Stimulated activated CD8-positive, alpha-beta memory T cell treated with anti-CD3 and anti-CD28 coated beads, Interleukin-2, amount 100 ng/mL, for 1 hour (primary cell): ENCODE measurements around the gene ERMARD.

Experiments used
- DNase-seq, 2 donors: peaks; one replicate each; pipeline ENCODE4 v3.0.0-alpha.2; 2020; ENCODE audit warnings: low read depth in 2 of 2

The ERMARD gene

DNA sequence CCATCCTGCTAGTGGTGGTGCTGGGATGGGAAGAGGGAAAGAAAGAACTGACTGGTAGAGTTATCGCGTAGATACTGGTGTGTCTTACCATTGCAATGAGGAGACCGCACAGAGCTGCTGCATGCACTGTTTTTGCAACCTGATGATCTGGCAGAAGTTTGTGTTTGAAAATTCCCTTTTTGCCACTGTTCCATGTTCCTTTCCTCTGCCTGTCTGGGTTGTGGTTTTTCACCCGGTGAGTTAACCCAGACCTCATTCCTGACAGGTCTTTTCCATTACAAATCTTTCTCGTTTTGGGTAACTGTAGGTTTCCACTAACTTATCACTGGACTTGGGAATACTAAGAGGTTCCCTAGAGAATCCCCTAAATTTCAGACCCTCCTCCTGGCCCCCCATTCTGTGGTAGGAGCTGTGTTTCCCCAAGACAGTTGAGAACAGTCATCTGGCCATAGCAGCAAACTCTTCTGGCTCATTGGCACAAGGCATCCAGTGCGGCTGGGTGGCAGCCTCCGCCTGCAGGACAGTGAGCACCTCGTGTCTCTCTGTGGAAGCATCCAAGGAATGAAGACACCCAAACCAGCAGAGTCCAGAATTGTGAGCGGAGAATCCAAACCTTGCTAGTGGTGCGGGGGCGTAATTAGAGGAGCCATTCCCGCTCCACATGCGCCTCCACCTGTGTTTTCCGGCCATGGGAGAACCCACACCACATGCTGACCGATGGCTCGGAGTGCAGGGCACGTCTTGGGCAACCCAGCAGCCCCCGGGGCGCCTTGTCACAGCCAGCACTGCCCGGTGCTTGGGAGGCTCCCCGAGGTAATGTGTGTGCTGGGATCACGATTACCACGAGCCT lies 32.8 kb downstream of the ERMARD start:
- DNase-seq, result no peak

GRCh38 chr6:169784821-169785340 lies 33.5 kb downstream of the ERMARD start:
- DNase-seq, result no peak

- no peak for DNase-seq
These were observed 34.1 kb downstream of the ERMARD start for GRCh38 chr6:169785566-169785965.

DNA sequence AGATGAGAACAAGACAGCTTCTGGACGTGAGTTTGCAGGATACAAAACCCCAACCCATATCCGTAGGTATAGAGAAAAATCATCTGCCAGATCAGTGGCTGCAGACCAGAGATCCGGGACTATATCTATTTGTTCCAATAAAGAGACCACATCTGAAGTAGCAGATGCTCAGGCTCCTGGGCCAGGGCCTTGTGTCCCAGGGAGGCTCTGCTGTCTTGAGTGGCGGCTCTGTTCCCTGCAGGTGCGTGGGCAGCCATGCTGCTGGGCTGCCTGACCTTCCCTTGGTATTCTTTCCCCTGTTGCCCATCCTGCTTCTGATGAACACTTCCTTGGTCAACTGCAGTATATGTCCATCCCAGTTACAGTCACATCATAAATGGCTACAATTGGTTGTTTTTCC lies 34.9 kb downstream of the ERMARD start:
- DNase-seq, result no peak

DNA sequence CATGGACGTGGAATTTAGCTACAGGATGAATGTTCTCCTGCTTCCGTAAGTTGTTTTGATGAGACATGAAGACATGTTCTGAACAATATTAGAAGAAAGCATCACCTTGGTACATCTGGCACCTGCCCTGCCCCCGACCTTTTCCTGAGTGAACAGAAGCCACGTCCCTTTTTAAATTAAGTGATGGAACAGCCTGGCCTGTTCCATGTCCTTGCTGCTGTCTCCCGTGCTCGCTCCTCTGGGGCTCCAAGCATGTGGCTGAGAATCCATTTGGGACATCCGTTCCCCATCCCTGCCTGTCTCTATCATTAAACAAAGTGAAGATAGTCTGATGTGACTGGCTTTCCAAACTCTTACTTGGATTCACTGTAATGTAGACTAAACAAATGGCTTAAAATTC lies 36.4 kb downstream of the ERMARD start:
- no peak for DNase-seq

- DNase-seq, result no peak
These were observed 37.4 kb downstream of the ERMARD start for GRCh38 chr6:169788809-169789145.

- no peak for DNase-seq
These were observed 37.9 kb downstream of the ERMARD start for GRCh38 chr6:169789146-169789943.

DNA sequence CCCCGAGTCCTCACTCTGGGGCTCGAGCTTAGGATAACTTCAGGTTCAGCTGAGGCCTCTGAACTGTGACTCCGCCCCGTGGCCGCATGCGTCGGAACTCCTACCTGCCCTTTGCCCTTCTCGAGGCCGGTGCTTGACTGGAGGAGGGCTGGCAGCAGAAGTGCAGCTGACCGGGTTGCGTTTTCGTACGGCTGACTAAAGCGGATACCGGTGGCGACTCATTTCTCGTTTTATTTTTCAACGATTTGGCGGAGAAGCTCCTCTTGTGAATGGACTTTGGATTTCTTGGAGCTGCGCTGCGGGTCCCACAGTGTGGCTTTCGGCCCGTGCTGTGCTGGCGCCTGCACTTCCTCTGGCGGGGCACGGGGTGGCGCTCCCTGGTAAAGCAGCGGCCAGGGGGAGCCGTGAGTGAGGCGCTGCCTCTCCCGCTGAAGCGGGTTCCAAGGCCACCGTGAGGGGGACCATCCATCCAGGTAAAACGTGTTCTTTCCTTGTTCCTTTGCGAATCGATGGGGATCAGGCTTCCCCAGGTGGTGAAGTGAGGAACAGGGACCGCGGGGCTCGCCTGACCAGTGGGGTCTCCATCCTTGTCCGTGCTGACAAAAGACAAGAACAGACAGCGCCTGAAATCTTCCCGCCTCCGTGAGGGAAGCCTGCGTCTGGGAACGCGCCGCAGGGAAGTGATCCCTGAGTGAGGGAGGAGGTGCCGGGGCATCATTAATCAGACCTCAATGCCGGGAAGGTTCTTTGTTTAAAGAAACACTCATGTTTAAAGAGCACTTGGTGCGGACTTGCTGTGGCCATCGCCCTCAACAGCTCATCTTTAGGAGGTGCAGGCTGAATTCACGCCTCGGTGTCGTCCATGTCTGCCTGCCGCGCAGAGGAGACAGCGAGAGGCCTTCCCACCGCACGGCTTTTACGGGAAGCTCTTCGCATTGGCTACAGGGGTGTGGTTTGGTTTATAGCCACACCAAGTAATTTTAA lies 38.8 kb downstream of the ERMARD start:
- peak; percentile 44 to 51 for DNase-seq

- DNase-seq, result no peak
These were observed 40.3 kb downstream of the ERMARD start for GRCh38 chr6:169791721-169792131.

GRCh38 chr6:169792306-169793015 lies 41.0 kb downstream of the ERMARD start:
- no peak for DNase-seq

- no peak for DNase-seq
These were observed 42.0 kb downstream of the ERMARD start for GRCh38 chr6:169793408-169793807.

DNA sequence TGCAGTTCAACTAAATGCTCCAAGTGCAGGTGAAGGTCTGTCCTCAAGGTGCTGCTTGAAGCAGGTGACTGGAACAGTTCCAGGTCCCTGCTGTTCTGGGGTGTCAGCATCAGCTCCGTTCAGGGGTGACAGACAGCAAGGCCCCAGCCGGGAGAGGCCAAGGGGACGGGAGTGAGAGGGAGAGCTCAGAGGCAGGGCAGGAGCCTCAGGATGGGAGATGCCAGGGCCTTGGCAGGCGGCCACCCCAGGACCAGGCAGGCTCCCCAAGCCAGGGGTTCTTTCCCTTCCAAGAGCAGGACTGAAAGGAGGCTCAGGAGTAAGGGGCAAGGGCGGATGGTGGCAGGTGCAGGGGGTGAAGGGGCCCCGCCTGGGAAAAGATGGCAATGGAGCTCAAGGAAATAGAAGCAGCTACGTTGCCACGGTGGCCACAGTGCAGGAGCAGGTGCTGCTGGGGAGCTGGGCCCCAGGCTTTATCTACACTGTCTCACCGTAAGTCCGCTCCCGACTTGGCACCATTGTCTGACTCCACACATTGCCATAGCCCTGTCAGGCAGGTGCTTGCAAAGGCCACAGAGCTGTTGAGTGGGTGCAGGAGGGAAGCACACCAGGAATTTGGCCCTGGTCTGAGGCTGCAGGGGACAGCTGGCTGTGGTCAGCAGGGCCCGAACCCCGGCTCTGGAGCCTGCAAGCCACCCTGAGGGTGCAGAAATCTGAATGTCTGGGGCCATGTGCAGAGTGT lies 43.1 kb downstream of the ERMARD start:
- no peak for DNase-seq

- no peak for DNase-seq
These were observed 43.8 kb downstream of the ERMARD start for GRCh38 chr6:169795196-169795595.

DNA sequence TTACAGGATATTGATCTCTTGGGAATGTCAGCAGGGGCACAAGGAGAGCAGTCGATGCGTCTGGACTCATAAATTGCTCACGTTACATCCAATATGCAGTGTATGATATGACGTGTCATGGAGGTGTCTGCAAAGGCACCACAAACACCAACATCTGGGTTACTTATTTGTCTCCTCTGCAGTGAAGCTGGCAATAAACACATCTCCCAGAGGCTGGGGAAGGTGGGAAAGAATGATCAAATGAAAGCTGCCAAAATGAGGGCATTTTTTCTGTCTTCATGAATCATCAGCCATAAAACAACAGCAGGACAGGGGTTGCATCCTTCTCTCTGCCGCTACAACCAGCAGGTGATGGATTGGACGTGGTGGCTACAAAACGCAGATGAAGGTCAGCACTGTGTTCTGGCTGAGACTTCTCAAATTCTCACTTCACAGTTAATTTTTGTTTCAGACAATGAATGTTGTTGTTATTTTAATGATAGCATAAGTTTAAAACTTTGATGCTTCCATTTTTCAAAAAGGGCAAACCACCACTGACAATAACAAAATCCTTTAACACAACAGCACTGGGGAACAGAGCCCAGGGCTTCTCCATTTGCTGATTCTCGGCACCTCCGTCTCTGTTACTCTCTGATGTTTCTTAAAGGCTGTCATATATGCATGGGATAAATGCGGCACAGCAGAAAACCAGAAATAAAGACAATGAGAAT lies 47.5 kb downstream of the ERMARD start:
- no peak for DNase-seq

DNA sequence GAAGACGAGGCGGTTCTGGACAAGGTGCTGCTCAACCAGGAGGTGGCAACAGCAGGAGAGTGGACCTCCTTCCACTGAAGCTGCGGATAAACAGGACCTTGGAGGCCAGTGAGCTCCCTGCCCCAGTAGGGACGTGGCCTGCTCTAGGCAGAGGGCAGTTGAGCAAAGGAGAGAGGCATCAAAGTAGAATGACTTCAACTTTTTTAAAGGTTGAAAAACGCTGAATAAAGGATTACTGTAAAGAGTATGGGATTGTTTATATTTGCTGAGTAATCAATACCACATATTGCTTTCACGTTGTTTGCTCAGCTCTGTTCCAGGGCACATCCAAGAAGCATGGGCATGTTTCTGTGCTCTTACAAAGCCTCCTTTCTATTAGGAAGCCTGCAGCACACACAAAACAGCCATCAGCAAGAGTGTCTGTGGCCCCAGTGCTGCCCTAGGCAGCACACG lies 48.1 kb downstream of the ERMARD start:
- no peak for DNase-seq

GRCh38 chr6:169800116-169800667 lies 48.8 kb downstream of the ERMARD start:
- DNase-seq, result no peak

GRCh38 chr6:169800668-169801395 lies 49.4 kb downstream of the ERMARD start:
- no peak for DNase-seq

- DNase-seq, result no peak
These were observed 50.2 kb downstream of the ERMARD start for GRCh38 chr6:169801396-169802160.
